GM13976 (cell line): ENCODE results near the gene RESP18.

Experiments used
- DNase-seq: peaks from one replicate; pipeline ENCODE4 v3.0.0; 2012; ENCODE audit warnings: low spot score
- CTCF ChIP-seq: IDR thresholded peaks from 2 replicates; pipeline ENCODE4 v1.5.1; 2012; ENCODE audit warnings: borderline replicate concordance, mild to moderate bottlenecking; ENCODE audit not compliant: insufficient read depth; ENCODE audit errors: extremely low read depth, missing control alignments, control extremely low read depth
- in situ Hi-C: fragments of 300-500 bp; cut with MboI; formaldehyde crosslinking; loops from one replicate; pipeline ENCODE4 v1.12.0; 2022; ENCODE audit warnings: low sequenced_read_pairs, mixed read lengths, inconsistent platforms; ENCODE audit not compliant: unreplicated experiment

RESP18 gene

GRCh38 chr2:219294356-219295351 is 37.9 kb downstream of the RESP18 start:
- TF ChIP-seq CTCF, result peak; percentile 100
- in situ Hi-C loops, result loop anchor here (25.0 kb wide), 1 partner anchor 132 kb away; the partner anchor contains the start of genes NHEJ1 and SLC23A3
- DNase-seq, result peak; percentile 99

DNA sequence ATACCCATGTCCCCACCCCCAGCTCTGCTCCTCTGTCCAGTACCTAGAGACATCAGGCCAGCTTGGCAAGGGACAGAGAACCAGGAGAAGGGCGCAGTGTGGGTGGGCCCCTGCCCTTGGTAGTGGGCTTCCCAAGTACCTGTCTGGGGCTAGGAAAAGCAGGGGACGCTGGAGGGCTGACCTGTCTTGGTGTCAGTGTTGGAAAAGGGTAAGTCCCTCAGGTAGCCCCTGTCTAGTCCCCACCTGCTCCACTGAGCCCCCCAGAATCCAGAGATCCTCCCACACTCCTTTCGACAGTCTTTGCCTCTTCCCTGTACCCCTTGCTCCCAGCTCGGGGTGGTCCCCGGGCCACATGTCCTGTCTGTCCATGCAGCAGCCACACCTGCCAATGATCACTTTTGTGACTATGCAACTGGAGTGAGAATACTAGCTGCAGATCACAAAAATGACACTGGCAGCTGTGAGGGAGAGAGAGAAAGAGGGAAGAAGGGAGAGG is 38.8 kb downstream of the RESP18 start:
- in situ Hi-C loops, result loop anchor here (25.0 kb wide), 1 partner anchor 131 kb away; the partner anchor contains the start of genes NHEJ1 and SLC23A3
- no peak for TF ChIP-seq CTCF
- DNase-seq, result peak; percentile 25

- no peak for DNase-seq
- in situ Hi-C loops, result loop anchor here (25.0 kb wide), 1 partner anchor 130 kb away; the partner anchor contains the start of genes NHEJ1 and SLC23A3
- no peak for TF ChIP-seq CTCF
These were observed 39.9 kb downstream of the RESP18 start for GRCh38 chr2:219292616-219293015.

DNA sequence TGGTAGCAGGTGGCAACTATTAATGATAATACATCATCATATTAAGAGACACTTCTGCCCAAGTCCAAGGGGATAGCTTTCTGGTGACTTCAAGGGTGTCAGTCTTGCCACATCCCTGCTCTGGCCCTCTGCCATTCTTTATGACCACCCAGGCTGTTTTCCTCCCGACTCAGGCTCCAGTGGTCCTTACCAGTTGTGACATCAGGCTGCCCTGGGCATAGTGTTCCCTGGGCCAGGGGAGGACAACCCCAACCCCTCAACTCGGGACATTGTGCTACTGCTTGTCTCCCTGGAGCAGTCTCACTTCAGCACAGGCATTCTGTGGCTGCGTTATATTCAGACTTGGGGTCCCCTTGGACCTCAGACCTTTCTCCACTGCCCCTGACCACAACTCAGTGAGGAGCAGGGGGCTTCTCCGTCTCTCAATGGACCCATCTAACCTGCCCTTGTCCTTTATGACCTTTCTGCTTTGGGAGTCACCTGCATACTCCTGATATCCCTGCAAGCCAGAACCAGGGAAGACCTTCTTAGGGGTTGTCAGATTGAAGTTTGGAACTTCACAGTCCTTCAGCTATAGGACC is 40.5 kb downstream of the RESP18 start:
- in situ Hi-C loops, result loop anchor here (25.0 kb wide), 1 partner anchor 130 kb away; the partner anchor contains the start of genes NHEJ1 and SLC23A3
- no peak for TF ChIP-seq CTCF
- DNase-seq, result no peak

DNA sequence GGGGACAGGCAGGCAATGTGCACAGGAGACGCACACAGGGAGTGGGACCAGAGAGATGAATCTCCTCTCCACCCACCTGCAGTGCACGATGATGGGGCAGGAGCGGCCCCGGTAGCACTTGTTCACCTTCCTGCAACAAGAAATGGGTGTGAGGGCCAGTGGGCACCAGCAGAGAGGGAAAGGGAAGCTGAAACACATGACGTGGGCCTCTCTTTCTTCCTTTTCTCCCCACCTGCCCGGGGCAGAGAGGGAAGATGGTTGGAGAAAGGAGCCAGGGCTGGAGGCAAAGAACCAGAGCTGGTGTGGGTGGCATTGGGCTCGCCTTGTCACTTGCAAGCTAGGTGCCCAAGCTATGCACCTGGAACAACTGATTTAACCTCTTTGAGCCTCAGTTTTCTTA is 41.1 kb downstream of the RESP18 start:
- in situ Hi-C loops, result loop anchor here (25.0 kb wide), 1 partner anchor 129 kb away; the partner anchor contains the start of genes NHEJ1 and SLC23A3
- no peak for DNase-seq

More for the DNA sequence above, 41.1 kb downstream of the RESP18 start:
- no peak for TF ChIP-seq CTCF
